ENCODE measurements around the gene TUBA1C.

GRCh38 chr12:49228653-49229052 is 36.2 kb upstream of the TUBA1C start:
- TF ChIP-seq CTCF (conservative IDR thresholded peaks at IDR 0.05 in 1 of 2, IDR thresholded peaks at IDR 0.05 in 1 of 2; ENCODE audit: low read depth in 1 of 2, low read length in 2 of 2) (no peak), EZH2 (IDR thresholded peaks at IDR 0.05; ENCODE audit: low read length, missing control alignments) (no peak)

All from fibroblast of lung (primary cell).